ENCODE measurements around the gene ADRA2B.
"Not testable (repeated sequence)": the region's sequence is repeated elsewhere in the genome, so short reads cannot be mapped to it uniquely, and the experiment has no call there.

ADRA2B gene

DNA sequence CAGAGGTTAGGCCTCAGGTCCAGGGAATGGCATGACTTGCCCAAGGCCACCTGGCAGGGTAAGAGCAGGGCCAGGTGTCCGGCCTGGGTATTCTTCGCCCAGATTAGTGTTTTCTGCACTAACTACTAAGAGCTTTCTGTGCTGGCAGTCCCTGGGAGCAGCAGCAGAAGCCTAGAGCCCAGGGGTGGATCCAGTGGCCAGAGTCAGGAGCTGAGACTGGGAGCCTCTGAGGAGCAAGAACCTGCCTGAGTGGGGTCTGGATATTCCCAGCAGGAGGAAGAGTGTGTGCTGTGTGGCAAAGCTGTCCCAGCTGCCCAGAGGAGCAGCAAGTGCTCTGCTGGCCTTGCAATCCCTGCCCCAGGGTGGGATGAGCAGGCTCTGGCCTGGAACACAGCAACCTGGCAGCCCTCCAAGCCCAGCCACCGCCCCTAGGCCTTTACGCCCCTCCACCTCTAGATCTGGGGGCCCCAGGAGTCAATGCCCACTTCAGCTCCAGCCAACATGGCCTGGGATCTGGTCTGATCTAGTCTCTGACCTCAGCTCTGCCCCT is 50.9 kb downstream of the ADRA2B start:
- no peak for DNase-seq

DNA sequence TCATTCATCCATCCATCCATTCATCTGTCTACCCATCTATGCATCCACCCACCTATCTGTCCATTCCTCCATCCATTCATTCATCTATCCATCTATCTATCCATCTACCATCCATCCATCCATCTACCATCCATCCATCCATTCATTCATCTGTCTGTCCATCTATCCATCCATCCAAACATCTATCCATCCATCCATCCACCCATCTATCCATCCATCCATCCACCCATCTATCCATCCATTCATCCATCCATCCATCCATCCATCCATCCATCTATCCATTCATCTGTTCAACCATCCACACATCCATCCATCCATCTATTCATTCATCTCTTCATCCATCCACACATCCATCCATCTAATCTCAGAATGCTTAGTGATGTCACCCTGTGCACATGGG is 51.6 kb downstream of the ADRA2B start:
- not testable (repeated sequence) for DNase-seq

DNA sequence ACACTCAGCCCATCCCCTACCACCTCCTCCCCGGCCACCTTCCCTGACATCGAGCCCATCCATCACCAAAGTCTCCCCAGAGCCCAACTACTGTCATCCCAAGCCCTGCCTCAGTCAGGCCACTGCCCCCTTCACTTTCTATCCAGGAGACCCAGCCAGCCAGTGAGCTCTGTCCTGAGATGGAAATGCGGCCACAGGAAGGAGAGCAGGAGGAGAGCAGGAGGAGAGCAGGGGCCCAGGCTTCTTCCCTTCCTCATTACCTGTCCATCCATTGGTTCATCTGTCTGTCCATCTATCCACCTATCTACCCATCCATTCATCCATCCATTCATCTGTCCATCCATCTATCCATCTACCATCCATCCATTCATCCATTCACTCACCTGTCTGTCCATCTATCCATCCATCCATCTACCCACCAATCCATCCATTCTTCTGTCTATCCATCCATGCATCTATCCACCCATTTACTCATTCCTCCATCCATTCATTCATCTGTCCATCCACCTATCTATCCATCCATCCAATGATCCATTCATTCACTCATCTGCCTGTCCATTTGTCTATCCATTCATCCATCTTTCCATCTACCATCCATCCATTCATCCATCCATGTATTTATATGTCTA is 52.2 kb downstream of the ADRA2B start:
- not testable (repeated sequence) for DNase-seq

DNA sequence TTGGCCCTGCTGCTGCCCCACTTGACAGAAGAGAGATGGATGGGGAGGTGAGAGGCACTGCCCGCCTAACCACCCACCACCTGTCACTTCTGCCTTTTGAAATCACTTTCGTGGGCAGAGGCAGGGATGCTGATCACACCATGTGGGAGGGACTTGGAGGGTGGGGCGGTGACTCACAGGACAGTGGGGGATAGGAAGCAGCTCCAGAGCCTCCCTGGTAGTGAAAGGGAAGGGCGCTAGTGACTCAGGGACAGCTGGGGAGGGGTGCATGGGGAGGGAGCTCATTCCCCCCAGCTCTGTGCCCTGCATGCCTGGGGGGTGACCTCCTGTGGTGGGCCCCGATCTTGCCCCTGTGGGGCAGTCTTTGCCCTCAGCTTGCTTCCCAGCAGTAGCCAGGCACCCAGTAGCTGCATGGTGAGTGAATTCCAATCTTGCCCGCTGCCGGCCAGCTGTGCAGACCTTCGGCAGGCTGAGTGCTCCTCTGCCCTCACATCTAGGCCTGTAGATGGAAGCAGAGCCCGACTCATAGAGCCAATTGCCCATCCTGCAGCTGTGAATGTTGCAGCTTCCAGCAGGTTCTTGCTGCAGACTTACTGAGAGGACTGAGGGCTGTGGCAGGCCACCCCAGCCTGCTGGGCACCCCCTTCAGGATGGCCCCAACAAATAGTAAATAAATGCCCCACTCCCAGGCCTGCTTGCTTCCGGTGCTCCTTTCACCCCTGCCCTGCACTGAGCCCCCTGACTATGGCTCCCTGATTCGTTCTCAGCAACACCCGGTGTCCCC is 53.1 kb downstream of the ADRA2B start:
- not testable (repeated sequence) for DNase-seq

All from SIG-M5 (cell line).